ENCODE results near the gene KLHL29. TPM values are rescaled to one million over a fixed set of nuclear protein-coding genes. Genes with fewer than 3 reads are reported as not detected.

KLHL29 gene
- total RNA-seq, 2 experiments from 2014 or later = 0.88 to 0.99 TPM

- no peaks in the 10 kb centered on the region for H3K36me3 Mint-ChIP-seq
- no peak for DNase-seq
- H3K27ac Mint-ChIP-seq = no peak overlapping the region
- H3K27me3 Mint-ChIP-seq = peaks cover 20% of the 10 kb centered on the region
- intact Hi-C loops (cut with micrococcal nuclease) = no loop called here
- no peaks in the 10 kb centered on the region for H3K4me1 Mint-ChIP-seq (ENCODE audit: low read depth)
- CTCF ChIA-PET = no interaction called here
- no peaks in the 10 kb centered on the region for H3K9me3 Mint-ChIP-seq
- H3K4me3 Mint-ChIP-seq = no peak overlapping the region
- POLR2A ChIA-PET = no interaction called here
These were observed 30.0 kb upstream of the KLHL29 start for GRCh38 chr2:23355001-23355400.

GRCh38 chr2:23356711-23357110 is 28.3 kb upstream of the KLHL29 start:
- ChIA-PET POLR2A (no interaction called here), CTCF (no interaction called here)
- Mint-ChIP-seq H3K4me1 (ENCODE audit: low read depth) (no peaks in the 10 kb centered on the region), H3K9me3 (no peaks in the 10 kb centered on the region), H3K36me3 (no peaks in the 10 kb centered on the region), H3K27ac (no peak overlapping the region), H3K4me3 (no peak overlapping the region), H3K27me3 (peaks cover 26% of the 10 kb centered on the region)
- intact Hi-C loops (cut with micrococcal nuclease) = no loop called here
- DNase-seq = no peak

DNA sequence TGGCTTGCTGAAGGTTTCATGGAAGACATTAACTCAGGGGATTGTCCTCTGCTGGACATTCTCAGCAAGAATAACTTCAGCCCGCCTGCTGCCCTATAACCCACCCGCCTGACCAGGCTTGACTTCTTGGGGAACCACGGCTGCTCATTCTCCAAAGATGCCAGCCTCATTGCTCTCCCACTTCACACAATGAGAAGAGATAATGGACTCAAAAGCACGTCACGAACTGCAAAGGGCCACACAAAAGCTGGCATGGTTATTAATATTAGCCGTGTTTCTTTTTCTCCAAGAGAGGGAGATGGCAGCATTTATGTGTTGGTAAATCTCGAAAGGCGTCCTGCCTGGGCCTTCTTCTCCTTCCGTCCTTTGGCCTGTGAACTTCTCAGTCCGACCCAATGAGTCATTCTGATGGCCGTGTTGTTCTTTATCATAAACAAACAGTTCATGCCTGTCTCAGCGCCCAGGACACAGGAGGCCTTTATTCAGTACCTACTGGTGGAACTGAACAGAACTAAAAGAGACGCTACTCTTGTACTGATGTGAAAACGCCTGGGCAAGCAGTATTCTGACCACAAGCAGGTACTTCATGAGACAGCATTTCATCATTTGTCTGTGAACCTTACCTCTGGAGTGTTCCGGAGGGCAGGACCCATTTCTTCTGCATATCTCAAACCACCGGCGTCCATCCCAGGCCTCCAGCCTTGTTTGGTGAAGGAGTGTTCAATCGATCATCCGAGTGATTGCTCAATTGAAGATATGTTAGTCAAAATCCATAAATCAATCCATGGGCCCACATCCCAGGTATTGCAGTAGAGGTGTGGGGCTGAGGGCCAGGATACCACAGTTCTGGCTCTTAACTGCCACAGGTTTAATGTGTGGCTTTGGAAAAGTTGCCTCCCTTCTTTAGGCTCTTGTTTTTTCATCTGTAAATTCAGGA is 25.1 kb upstream of the KLHL29 start:
- no peak for DNase-seq
- Mint-ChIP-seq H3K9me3 (no peaks in the 10 kb centered on the region), H3K4me1 (ENCODE audit: low read depth) (no peaks in the 10 kb centered on the region), H3K4me3 (no peak overlapping the region), H3K27me3 (peaks cover 24% of the 10 kb centered on the region), H3K36me3 (no peaks in the 10 kb centered on the region), H3K27ac (no peak overlapping the region)
- POLR2A ChIA-PET = no interaction called here
- CTCF ChIA-PET = no interaction called here
- intact Hi-C loops (cut with micrococcal nuclease) = no loop called here

- Mint-ChIP-seq H3K36me3 (no peaks in the 10 kb centered on the region), H3K27me3 (peaks cover 24% of the 10 kb centered on the region), H3K4me3 (no peak overlapping the region), H3K27ac (no peak overlapping the region), H3K4me1 (ENCODE audit: low read depth) (no peaks in the 10 kb centered on the region), H3K9me3 (no peaks in the 10 kb centered on the region)
- CTCF ChIA-PET = no interaction called here
- no peak for DNase-seq
- POLR2A ChIA-PET = no interaction called here
- intact Hi-C loops (cut with micrococcal nuclease) = no loop called here
These were observed 24.3 kb upstream of the KLHL29 start for GRCh38 chr2:23360571-23361125.

DNA sequence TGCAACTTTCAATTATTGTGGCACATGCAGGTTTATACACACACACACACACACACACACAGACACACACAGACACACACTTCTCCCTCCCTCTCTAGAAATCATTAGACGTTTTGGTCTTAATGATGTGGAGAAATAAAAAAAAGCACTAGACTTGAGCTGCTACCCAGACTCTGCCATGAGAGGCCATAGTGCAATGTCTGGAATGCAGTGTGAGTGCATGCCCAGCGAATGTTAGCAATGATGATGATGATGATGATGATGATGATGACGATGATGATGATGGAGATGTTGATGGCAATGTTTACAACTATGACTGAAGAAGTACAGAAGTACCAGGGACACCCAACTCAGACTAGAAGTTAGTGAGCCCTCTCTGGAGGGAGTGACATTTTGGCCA is 23.8 kb upstream of the KLHL29 start:
- Mint-ChIP-seq H3K27me3 (peaks cover 25% of the 10 kb centered on the region), H3K4me3 (no peak overlapping the region), H3K9me3 (no peaks in the 10 kb centered on the region), H3K27ac (no peak overlapping the region), H3K4me1 (ENCODE audit: low read depth) (no peaks in the 10 kb centered on the region), H3K36me3 (no peaks in the 10 kb centered on the region)
- CTCF ChIA-PET = no interaction called here
- intact Hi-C loops (cut with micrococcal nuclease) = no loop called here
- POLR2A ChIA-PET = no interaction called here
- DNase-seq = no peak

DNA sequence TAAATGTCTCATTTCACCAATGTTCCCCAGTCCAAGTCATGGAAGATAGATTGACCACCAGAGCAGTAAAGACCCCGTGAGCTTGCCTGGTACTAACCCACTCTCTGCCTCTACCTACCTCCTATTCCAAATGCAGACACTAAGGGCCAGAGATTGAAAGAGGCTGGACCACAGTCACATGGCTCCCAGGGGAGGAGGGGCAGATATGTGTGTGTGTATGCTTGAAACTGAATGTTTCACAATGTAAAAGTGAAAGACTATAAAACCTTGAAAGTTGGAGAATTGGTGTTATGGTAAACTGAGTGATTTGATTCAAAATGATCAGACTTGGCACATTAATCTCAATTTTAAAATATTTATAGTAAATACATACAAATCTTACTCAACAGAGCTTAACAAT is 21.7 kb upstream of the KLHL29 start:
- Mint-ChIP-seq H3K9me3 (no peaks in the 10 kb centered on the region), H3K4me1 (ENCODE audit: low read depth) (no peaks in the 10 kb centered on the region), H3K4me3 (no peak overlapping the region), H3K27ac (no peak overlapping the region), H3K36me3 (no peaks in the 10 kb centered on the region), H3K27me3 (peaks cover 30% of the 10 kb centered on the region)
- POLR2A ChIA-PET = no interaction called here
- intact Hi-C loops (cut with micrococcal nuclease) = no loop called here
- CTCF ChIA-PET = interaction anchor here (1.3 kb wide), 1 partner anchor 11 kb away, joined by 3 read pairs; no protein-coding TSS in a partner anchor
- no peak for DNase-seq

GRCh38 chr2:23363831-23364230 is 21.1 kb upstream of the KLHL29 start:
- POLR2A ChIA-PET = no interaction called here

DNA sequence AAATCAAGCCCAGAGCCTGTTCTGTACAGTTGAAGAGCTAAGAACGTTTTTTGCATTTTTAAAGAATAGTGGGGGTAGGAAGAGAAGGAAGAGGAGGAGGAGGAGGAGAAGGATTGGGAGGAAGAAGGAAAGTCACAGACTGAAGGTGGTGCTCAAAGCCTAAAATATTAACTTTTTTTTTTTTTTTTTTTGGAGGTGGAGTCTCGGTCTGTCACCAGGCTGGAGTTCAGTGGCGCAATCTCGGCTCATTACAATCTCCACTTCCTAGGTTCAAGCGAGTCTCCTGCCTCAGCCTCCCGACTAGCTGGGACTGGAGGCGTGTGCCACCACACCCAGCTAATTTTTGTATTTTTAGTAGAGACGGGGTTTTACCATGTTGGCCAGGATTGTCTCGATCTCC is 18.3 kb upstream of the KLHL29 start:
- no peak overlapping the region for H3K4me3 Mint-ChIP-seq
- H3K27me3 Mint-ChIP-seq = peaks cover 22% of the 10 kb centered on the region
- H3K4me1 Mint-ChIP-seq (ENCODE audit: low read depth) = no peaks in the 10 kb centered on the region
- no peak for DNase-seq
- no peaks in the 10 kb centered on the region for H3K36me3 Mint-ChIP-seq
- H3K9me3 Mint-ChIP-seq = no peaks in the 10 kb centered on the region
- H3K27ac Mint-ChIP-seq = no peak overlapping the region
- ChIA-PET POLR2A (no interaction called here), CTCF (no interaction called here)
- intact Hi-C loops (cut with micrococcal nuclease) = no loop called here

More at GRCh38 chr2:23363831-23364230, 21.1 kb upstream of the KLHL29 start:
- H3K4me1 Mint-ChIP-seq (ENCODE audit: low read depth) = no peaks in the 10 kb centered on the region
- no peak for DNase-seq
- no peak overlapping the region for H3K4me3 Mint-ChIP-seq
- CTCF ChIA-PET = interaction anchor here (1.3 kb wide), 1 partner anchor 12 kb away, joined by 3 read pairs; no protein-coding TSS in a partner anchor
- peaks cover 30% of the 10 kb centered on the region for H3K27me3 Mint-ChIP-seq
- no peaks in the 10 kb centered on the region for H3K9me3 Mint-ChIP-seq
- no peaks in the 10 kb centered on the region for H3K36me3 Mint-ChIP-seq
- no peak overlapping the region for H3K27ac Mint-ChIP-seq
- intact Hi-C loops (cut with micrococcal nuclease) = no loop called here

DNA sequence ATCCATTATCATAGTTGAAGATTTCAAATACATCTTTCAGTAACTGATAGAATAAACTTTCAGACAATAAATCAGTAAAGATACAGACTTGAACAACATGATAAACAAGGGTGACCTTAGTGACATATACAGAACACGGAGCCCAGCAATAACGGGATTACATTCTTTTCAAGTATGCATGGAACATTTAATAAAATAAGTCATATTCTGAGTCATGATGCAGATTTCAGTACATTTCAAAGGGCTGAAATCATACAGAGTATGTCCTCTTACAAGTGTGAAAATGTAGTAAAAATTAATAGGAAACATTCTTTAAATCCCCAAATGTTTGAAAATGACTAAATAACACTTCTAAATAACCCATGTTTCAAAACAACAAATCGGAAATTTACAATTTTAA is 17.2 kb upstream of the KLHL29 start:
- H3K27ac Mint-ChIP-seq = no peak overlapping the region
- ChIA-PET POLR2A (no interaction called here), CTCF (no interaction called here)
- DNase-seq = no peak
- no peaks in the 10 kb centered on the region for H3K9me3 Mint-ChIP-seq
- no peaks in the 10 kb centered on the region for H3K4me1 Mint-ChIP-seq (ENCODE audit: low read depth)
- H3K4me3 Mint-ChIP-seq = no peak overlapping the region
- no peaks in the 10 kb centered on the region for H3K36me3 Mint-ChIP-seq
- H3K27me3 Mint-ChIP-seq = peaks cover 19% of the 10 kb centered on the region
- intact Hi-C loops (cut with micrococcal nuclease) = no loop called here

DNA sequence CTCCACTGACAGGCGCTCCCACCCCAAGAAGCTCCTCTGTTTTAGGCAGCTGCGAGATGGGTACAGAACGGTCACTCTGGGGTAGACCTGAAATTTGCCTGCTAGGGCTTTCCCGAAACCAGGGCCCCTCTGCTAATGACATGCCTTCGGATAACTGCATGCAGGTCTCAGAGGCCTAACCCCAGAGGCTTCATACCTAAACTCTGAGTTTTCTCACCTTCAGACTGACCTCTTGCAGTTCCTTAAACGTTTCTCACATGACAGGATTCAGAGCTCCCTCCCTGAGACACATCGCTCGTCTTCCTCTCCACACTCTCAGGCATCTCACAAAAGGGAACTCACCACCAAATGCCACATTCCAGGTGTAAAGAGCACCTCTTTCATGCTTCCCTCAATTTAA is 11.3 kb upstream of the KLHL29 start:
- Mint-ChIP-seq H3K9me3 (no peaks in the 10 kb centered on the region), H3K36me3 (no peaks in the 10 kb centered on the region), H3K27ac (no peak overlapping the region), H3K4me1 (ENCODE audit: low read depth) (no peaks in the 10 kb centered on the region), H3K4me3 (no peak overlapping the region), H3K27me3 (peaks cover 9% of the 10 kb centered on the region)
- POLR2A ChIA-PET = no interaction called here
- CTCF ChIA-PET = no interaction called here
- intact Hi-C loops (cut with micrococcal nuclease) = no loop called here
- DNase-seq = no peak

DNA sequence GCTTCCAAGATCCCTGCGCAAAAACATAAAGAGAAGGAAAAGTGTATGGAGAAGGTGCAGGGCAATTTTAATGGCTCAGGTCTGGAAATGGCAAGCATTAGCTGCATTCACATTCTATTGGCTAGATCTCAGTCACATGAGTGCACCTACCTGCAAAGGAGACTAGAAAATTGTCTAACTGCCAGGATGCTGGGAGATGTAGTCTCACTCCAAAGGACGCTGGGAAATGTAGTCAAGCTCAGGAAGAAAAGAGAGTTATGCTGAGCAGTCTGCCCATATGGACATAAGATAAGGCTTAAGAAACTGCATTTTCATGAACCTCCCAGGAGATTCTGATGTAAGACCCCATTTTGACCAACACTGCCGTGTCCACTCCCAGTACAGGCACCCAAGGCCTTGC is 9.5 kb upstream of the KLHL29 start:
- no peak for DNase-seq
- intact Hi-C loops (cut with micrococcal nuclease) = no loop called here
- Mint-ChIP-seq H3K27me3 (peaks cover 11% of the 10 kb centered on the region), H3K9me3 (no peaks in the 10 kb centered on the region), H3K4me3 (no peak overlapping the region), H3K36me3 (no peaks in the 10 kb centered on the region), H3K27ac (no peak overlapping the region), H3K4me1 (ENCODE audit: low read depth) (peaks cover 4% of the 10 kb centered on the region)
- CTCF ChIA-PET = no interaction called here
- POLR2A ChIA-PET = no interaction called here

DNA sequence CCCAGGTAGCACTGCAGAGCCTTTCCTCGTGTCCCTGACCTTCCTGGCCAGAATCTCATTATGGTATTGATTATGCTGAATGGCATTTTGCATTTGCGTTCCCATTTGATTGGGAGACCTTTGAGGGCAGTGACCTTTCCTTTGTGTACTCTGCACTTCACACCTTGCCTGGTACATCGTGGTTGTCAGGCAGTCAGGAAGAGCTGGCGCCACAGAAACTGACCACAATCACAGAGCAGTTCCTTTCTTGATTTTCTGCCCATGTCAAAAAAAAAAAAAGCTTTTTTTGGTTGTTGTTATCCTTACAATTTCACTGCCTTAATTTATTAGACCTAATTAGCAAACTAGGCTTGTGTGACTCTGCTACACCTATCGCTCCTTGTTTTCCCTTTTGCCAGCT is 8.9 kb upstream of the KLHL29 start:
- Mint-ChIP-seq H3K36me3 (no peaks in the 10 kb centered on the region), H3K27ac (no peak overlapping the region), H3K4me1 (ENCODE audit: low read depth) (peaks cover 10% of the 10 kb centered on the region), H3K9me3 (no peaks in the 10 kb centered on the region), H3K4me3 (no peak overlapping the region), H3K27me3 (peaks cover 11% of the 10 kb centered on the region)
- intact Hi-C loops (cut with micrococcal nuclease) = no loop called here
- ChIA-PET CTCF (no interaction called here), POLR2A (no interaction called here)
- DNase-seq = no peak

DNA sequence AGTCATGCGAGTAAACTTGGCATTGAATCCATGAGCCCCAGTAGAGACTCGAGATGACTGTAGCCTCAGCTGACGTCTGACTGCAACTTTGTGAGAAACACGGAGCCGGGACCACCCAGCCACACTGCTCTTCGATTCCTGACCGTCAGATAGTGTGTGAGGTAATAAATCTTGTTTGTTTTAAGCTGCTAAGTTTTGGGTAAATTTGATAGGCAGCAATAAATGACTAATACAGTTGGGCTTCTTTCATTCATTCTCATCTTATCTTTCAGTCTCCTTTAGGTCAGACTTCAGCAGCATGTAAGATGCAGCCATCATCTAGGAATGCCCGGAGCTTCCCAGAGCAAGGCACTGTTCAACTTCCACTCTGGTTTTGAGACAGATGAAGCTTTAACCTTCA is 8.0 kb upstream of the KLHL29 start:
- H3K4me1 Mint-ChIP-seq (ENCODE audit: low read depth) = peaks cover 15% of the 10 kb centered on the region
- H3K27ac Mint-ChIP-seq = no peak overlapping the region
- DNase-seq = no peak
- intact Hi-C loops (cut with micrococcal nuclease) = no loop called here
- H3K36me3 Mint-ChIP-seq = no peaks in the 10 kb centered on the region
- peaks cover 17% of the 10 kb centered on the region for H3K27me3 Mint-ChIP-seq
- CTCF ChIA-PET = no interaction called here
- POLR2A ChIA-PET = no interaction called here
- no peaks in the 10 kb centered on the region for H3K9me3 Mint-ChIP-seq
- H3K4me3 Mint-ChIP-seq = no peak overlapping the region

Data from activated CD4-positive, alpha-beta memory T cell treated with anti-CD3 and anti-CD28 coated beads for 36 hours (primary cell).